Thoracic aorta (tissue), 2 donors: Measurements from ENCODE around the gene SDSL. TPM values are rescaled to one million over a fixed set of nuclear protein-coding genes. Genes with fewer than 3 reads are reported as not detected.

Experiments used
- ATAC-seq: fragments of 150-250 bp; one replicate; pipeline ENCODE4 v1.8.0; 2017; ENCODE audit warnings: low read depth; ENCODE audit not compliant: insufficient number of reproducible peaks, low FRiP score
- DNase-seq: peaks from one replicate; pipeline ENCODE4 v3.0.0-alpha.2; 2020; ENCODE audit warnings: low spot score
- H3K27ac ChIP-seq, 2 donors: fragments of 200-600 bp; sonication (generic); 1 replicate in 1 of 2; 2 replicates in 1 of 2; pipeline ENCODE4 v1.5.1; 2016; ENCODE audit warnings: mild to moderate bottlenecking in 2 of 2, moderate library complexity in 2 of 2
- H3K27me3 ChIP-seq: fragments of 200-600 bp; sonication (generic); replicated peaks from 2 replicates; pipeline ENCODE4 v1.6.0; 2016; ENCODE audit warnings: mild to moderate bottlenecking; ENCODE audit not compliant: insufficient read depth
- H3K36me3 ChIP-seq: fragments of 200-600 bp; sonication (generic); one replicate; pipeline ENCODE4 v1.5.1; 2016
- H3K4me1 ChIP-seq, 2 donors: fragments of 200-600 bp; sonication (generic); 1 replicate in 1 of 2; 2 replicates in 1 of 2; pipeline versions ENCODE4 v1.5.1 to v1.6.0; 2016; ENCODE audit warnings: low read depth in 2 of 2, mild to moderate bottlenecking in 1 of 2; ENCODE audit not compliant: control insufficient read depth in 1 of 2
- H3K4me3 ChIP-seq: fragments of 200-600 bp; sonication (generic); 2 replicates; pipeline ENCODE4 v1.5.1; 2016; ENCODE audit warnings: mild to moderate bottlenecking
- H3K9me3 ChIP-seq: fragments of 200-600 bp; sonication (generic); 2 replicates; pipeline ENCODE4 v1.5.1; 2016
- total RNA-seq, 2 donors: library from RNA; depleted of rRNA; stranded (reverse); fragments of >200 nt; gene quantifications; one replicate each; pipeline versions ENCODE4 v1.1.0 to v1.2.3, GENCODE V29; 2016
- TF ChIP-seq, protein P1 (sequence below): fragments of 200-600 bp; sonication (generic); IDR thresholded peaks from one replicate; pipeline ENCODE4 v1.5.1; 2019; ENCODE audit warnings: antibody characterized with exemption

Gene SDSL
- total RNA-seq, 2 donors from 2014 or later, result 3.5 to 9.0 TPM

DNA sequence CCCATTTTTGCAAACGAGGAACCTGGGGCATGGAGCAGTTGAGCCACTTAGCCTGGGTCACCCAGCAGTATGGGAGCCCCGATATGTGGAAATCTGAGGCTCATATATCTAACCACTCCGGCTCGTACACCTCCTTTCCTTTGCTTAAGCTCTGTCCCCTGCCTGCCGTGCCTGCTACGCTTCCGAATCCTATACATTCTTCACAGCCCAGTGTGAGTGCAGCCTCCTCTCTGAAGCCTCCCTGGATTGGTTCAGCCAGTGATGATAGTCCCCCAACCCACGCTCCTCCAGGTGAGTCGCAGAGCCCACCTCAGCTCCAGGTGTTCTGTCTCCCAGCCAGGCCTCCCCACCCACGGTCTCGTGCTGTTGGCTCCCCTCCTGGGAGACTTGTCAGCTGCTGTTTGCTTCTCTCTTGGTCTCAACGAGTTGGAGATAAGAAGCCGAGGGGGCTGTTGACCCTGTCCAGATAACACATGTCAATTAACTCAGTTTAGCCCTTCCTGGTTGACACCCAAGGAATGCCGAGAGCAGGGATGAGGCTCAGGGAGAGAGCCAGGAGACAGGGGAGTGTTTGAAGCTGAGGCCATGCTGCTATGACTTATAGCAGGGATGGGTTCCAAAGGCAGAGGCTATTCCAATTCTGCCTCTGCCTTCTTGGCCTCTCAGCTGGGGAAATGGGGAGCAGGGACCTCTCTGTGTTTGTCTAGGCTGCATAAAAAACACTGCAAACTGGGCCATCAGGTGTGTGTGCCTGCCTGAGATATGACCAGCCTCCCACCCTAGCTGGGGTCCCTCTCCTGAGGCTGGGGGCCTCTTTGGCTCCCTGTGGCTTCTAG, 19.0 kb downstream of the SDSL start:
- no peaks in the 10 kb centered on the region for H3K9me3 ChIP-seq

DNA sequence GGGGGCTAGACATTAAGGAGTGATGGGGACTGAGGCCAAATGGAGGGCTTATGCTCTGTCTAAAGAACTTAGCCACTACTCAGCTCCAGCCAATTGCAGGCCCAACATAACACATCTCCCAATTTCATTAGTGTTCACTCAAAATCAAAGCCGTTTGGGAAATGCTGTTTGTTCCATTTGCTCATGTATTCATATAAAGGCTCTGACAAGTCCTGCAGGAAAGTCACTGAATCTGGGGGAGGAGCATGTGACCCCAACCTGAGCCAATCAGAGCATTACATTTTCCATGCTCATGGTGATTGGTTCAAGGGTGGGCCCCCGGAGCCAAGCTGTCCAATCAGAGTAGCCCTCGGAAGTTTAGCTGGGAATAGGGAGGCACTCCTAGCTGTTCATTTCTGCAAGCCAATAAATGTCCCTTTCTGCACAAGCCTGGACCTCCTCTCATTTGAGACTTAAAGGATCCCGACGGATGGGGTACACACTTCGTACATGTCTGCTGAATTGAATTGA, 20.9 kb downstream of the SDSL start:
- no peak for ATAC-seq
- H3K27me3 ChIP-seq, result no peaks in the 10 kb centered on the region
- H3K36me3 ChIP-seq, result no peaks in the 10 kb centered on the region
- no peak overlapping the region for H3K27ac ChIP-seq
- TF ChIP-seq, protein P1, sequence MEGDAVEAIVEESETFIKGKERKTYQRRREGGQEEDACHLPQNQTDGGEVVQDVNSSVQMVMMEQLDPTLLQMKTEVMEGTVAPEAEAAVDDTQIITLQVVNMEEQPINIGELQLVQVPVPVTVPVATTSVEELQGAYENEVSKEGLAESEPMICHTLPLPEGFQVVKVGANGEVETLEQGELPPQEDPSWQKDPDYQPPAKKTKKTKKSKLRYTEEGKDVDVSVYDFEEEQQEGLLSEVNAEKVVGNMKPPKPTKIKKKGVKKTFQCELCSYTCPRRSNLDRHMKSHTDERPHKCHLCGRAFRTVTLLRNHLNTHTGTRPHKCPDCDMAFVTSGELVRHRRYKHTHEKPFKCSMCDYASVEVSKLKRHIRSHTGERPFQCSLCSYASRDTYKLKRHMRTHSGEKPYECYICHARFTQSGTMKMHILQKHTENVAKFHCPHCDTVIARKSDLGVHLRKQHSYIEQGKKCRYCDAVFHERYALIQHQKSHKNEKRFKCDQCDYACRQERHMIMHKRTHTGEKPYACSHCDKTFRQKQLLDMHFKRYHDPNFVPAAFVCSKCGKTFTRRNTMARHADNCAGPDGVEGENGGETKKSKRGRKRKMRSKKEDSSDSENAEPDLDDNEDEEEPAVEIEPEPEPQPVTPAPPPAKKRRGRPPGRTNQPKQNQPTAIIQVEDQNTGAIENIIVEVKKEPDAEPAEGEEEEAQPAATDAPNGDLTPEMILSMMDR, result no peak
- H3K4me1 ChIP-seq, result no peaks in the 10 kb centered on the region
- no peak overlapping the region for H3K4me3 ChIP-seq
- H3K9me3 ChIP-seq, result no peaks in the 10 kb centered on the region
- DNase-seq, result no peak

More for the DNA sequence above, 19.0 kb downstream of the SDSL start:
- Histone ChIP-seq H3K4me3 (no peak overlapping the region), H3K27ac (no peak overlapping the region), H3K4me1 (no peaks in the 10 kb centered on the region), H3K27me3 (no peaks in the 10 kb centered on the region), H3K36me3 (no peaks in the 10 kb centered on the region)
- TF ChIP-seq, protein P1, result no peak
- no peak for DNase-seq
- no peak for ATAC-seq

DNA sequence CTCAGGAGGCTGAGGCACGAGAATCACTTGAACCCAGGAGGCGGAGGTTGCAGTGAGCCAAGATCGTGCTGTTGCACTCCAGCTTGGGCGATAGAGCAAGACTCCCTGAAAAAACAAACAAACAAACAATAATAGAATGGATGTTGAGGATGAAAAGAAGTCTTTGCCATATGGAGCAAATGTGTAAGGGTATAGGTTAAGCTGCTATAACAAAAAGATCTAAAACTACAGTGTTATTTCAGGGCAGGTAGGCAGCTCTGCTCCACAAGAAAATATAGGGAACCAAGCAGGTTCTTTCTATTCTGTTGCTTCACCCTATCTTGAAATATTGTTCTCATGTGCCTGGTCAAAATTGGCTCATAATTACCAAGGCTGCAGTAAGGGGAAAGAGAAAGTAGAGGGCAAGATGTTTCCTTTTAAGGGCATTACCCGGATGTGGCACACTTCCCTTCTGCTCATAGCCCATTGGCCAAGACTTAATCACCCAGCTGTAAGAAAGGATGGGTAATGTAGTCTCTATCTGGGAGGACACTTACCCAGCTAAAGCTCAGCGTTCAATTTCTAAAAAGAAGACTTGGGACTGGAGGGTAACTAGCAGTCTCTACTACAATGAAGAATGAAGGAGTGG, 23.5 kb downstream of the SDSL start:
- Histone ChIP-seq H3K36me3 (no peaks in the 10 kb centered on the region), H3K27me3 (no peaks in the 10 kb centered on the region)
- ATAC-seq, result no peak

DNA sequence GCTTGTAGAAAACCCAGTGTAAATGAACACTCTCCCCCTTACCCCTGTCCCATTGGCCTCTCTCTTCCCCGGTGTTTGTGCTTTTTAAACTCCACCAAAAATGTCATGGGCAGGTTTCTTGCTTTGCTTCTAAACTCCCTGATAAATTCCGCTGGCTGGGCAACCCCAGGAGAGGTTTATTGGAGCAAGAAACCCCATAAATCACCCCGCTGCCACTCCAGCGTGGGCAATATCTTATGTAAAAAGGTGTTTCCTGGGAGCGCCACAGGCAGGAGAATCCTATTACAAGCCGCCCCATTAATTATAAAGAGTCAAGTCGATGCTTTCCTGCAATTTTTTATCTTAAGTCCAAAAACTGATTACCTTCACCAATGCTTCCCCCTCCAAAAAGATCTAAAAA, 26.7 kb downstream of the SDSL start:
- no peak for ATAC-seq
- TF ChIP-seq, protein P1, result no peak
- H3K27me3 ChIP-seq, result no peaks in the 10 kb centered on the region
- no peak overlapping the region for H3K27ac ChIP-seq
- no peak overlapping the region for H3K4me3 ChIP-seq
- no peaks in the 10 kb centered on the region for H3K9me3 ChIP-seq
- no peaks in the 10 kb centered on the region for H3K4me1 ChIP-seq
- DNase-seq, result no peak
- no peaks in the 10 kb centered on the region for H3K36me3 ChIP-seq

More for the DNA sequence above, 23.5 kb downstream of the SDSL start:
- TF ChIP-seq, protein P1, result no peak
- Histone ChIP-seq H3K4me1 (no peaks in the 10 kb centered on the region), H3K4me3 (no peak overlapping the region), H3K27ac (no peak overlapping the region), H3K9me3 (no peaks in the 10 kb centered on the region)
- no peak for DNase-seq

DNA sequence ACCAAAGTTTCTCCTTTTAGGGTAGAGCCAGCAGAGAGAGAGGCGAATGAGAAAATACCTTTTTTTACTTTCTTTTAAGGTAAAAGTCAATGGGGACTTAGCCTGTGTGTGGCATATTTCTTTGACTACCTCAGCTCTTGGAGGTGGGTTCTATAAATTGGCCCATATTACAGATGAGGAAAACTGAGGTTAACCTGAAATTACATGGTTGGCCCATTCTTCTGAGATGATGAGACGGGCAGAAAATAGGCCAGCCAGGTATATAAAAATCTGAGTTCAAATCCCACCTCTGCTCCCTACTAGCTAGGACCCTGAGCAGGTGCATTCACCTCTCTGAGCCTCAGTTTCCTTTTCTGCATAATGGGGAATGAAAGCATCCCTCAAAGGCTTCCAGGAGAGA, 27.1 kb downstream of the SDSL start:
- no peak for ATAC-seq
- no peaks in the 10 kb centered on the region for H3K27me3 ChIP-seq
- no peaks in the 10 kb centered on the region for H3K9me3 ChIP-seq

More for the DNA sequence above, 27.1 kb downstream of the SDSL start:
- no peak overlapping the region for H3K27ac ChIP-seq
- no peaks in the 10 kb centered on the region for H3K36me3 ChIP-seq
- no peak for DNase-seq
- no peak overlapping the region for H3K4me3 ChIP-seq
- no peaks in the 10 kb centered on the region for H3K4me1 ChIP-seq
- TF ChIP-seq, protein P1, result no peak
